ENCODE measurements around the gene CYP8B1.

The CYP8B1 gene

GRCh38 chr3:42875325-42876151, at the start of gene CYP8B1:
Gene CYP8B1, minus strand, starts transcription at chr3:42875879. Its CDS starts 63 bp downstream, at chr3:42875816.
- DNase-seq (ENCODE audit: low read depth): no peak

GRCh38 chr3:42923606-42924005, 47.9 kb upstream of the CYP8B1 start:
- no peak for DNase-seq (ENCODE audit: low read depth)

GRCh38 chr3:42914771-42915515, 39.3 kb upstream of the CYP8B1 start:
- no peak for DNase-seq (ENCODE audit: low read depth)

- DNase-seq (ENCODE audit: low read depth): no peak
Measured at GRCh38 chr3:42911551-42911950, 35.9 kb upstream of the CYP8B1 start.

GRCh38 chr3:42908675-42909074, 33.0 kb upstream of the CYP8B1 start:
- no peak for DNase-seq (ENCODE audit: low read depth)

GRCh38 chr3:42906848-42907183, 31.1 kb upstream of the CYP8B1 start:
- no peak for DNase-seq (ENCODE audit: low read depth)

- no peak for DNase-seq (ENCODE audit: low read depth)
Measured at GRCh38 chr3:42906070-42906847, 30.6 kb upstream of the CYP8B1 start, which contains the start of gene ZNF662. Gene ZNF662, plus strand, starts transcription at chr3:42906142. Its CDS starts 1,973 bp downstream, at chr3:42908115.

GRCh38 chr3:42905740-42906069, 30.0 kb upstream of the CYP8B1 start:
- no peak for DNase-seq (ENCODE audit: low read depth)

- no peak for DNase-seq (ENCODE audit: low read depth)
Measured at GRCh38 chr3:42904076-42904475, 28.4 kb upstream of the CYP8B1 start.

- DNase-seq (ENCODE audit: low read depth): no peak
Measured at GRCh38 chr3:42902257-42902656, 26.6 kb upstream of the CYP8B1 start.

- no peak for DNase-seq (ENCODE audit: low read depth)
Measured at GRCh38 chr3:42901073-42901415, 25.4 kb upstream of the CYP8B1 start.

- DNase-seq (ENCODE audit: low read depth): no peak
Measured at GRCh38 chr3:42900226-42901072, 24.8 kb upstream of the CYP8B1 start.

GRCh38 chr3:42898896-42899675, 23.4 kb upstream of the CYP8B1 start:
- DNase-seq (ENCODE audit: low read depth): no peak

- no peak for DNase-seq (ENCODE audit: low read depth)
Measured at GRCh38 chr3:42895580-42895868, 19.8 kb upstream of the CYP8B1 start.

- no peak for DNase-seq (ENCODE audit: low read depth)
Measured at GRCh38 chr3:42894698-42895579, 19.3 kb upstream of the CYP8B1 start.

GRCh38 chr3:42892807-42893206, 17.1 kb upstream of the CYP8B1 start:
- DNase-seq (ENCODE audit: low read depth): no peak

GRCh38 chr3:42892169-42892568, 16.5 kb upstream of the CYP8B1 start:
- DNase-seq (ENCODE audit: low read depth): no peak

GRCh38 chr3:42891042-42891441, 15.4 kb upstream of the CYP8B1 start:
- DNase-seq (ENCODE audit: low read depth): no peak

- DNase-seq (ENCODE audit: low read depth): no peak
Measured at GRCh38 chr3:42887084-42887483, 11.4 kb upstream of the CYP8B1 start.

GRCh38 chr3:42886294-42886822, 10.7 kb upstream of the CYP8B1 start:
- DNase-seq (ENCODE audit: low read depth): no peak

Data from HS-27A (cell line).